IPS-NIHi7 (cell line): Measurements from ENCODE around the gene SLC34A1.
"Not testable (repeated sequence)": the region's sequence is repeated elsewhere in the genome, so short reads cannot be mapped to it uniquely, and the experiment has no call there.

ENCODE experiments used
- DNase-seq: peaks from one replicate; pipeline ENCODE4 v3.0.0; 2012; ENCODE audit warnings: mixed read lengths; ENCODE audit errors: extremely low spot score

SLC34A1 gene

DNA sequence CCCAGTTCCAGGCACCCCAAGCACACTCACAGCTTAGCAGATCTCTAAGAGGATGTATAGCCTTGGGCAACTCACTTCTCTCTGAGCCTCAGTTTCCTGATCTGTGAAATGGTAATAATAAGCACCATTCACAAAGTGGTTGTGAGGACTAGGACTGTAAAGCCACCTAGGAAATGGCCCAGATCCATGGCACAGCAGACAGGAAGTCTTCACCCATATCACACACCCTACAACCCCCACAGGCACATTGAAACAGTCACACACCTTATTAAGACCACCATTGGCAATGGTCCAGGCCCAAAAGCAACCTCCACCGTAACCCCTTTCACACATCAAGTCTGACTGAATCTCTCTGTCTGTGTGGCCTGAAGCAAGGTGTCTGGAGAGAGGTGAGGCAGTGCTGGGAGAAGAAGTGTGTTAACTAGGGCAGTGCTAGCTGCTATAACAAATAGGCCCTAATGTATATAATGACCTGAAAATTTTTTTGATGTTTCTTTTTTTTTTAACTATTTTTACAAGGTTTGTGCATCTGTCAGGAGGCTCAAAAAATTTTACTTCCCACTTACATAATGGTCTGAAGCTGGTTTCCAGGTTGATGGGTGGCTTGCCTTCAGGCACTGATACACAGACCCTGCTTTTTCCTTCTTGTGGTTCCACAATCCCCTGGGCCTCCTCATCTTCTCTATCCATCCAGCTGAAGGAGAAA, 28.9 kb upstream of the SLC34A1 start:
- no peak for DNase-seq

GRCh38 chr5:177355868-177356168, 28.4 kb upstream of the SLC34A1 start:
- no peak for DNase-seq

- no peak for DNase-seq
These were observed 27.5 kb upstream of the SLC34A1 start for GRCh38 chr5:177356746-177357145.

DNA sequence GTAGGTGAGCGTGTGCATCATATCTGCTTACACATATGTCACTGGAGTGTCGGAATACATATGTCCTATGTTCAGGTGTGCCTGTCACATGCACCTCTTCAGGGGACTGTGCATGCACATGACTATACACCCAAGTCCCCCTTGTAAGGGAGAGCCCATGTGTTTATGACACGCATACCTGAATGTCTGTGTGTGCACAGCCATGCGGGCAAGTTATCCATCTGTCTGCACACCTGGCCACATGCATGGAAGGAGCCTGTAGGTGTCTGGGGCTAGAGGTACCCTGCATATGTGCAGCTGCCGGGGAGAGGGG, 27.1 kb upstream of the SLC34A1 start:
- no peak for DNase-seq

DNA sequence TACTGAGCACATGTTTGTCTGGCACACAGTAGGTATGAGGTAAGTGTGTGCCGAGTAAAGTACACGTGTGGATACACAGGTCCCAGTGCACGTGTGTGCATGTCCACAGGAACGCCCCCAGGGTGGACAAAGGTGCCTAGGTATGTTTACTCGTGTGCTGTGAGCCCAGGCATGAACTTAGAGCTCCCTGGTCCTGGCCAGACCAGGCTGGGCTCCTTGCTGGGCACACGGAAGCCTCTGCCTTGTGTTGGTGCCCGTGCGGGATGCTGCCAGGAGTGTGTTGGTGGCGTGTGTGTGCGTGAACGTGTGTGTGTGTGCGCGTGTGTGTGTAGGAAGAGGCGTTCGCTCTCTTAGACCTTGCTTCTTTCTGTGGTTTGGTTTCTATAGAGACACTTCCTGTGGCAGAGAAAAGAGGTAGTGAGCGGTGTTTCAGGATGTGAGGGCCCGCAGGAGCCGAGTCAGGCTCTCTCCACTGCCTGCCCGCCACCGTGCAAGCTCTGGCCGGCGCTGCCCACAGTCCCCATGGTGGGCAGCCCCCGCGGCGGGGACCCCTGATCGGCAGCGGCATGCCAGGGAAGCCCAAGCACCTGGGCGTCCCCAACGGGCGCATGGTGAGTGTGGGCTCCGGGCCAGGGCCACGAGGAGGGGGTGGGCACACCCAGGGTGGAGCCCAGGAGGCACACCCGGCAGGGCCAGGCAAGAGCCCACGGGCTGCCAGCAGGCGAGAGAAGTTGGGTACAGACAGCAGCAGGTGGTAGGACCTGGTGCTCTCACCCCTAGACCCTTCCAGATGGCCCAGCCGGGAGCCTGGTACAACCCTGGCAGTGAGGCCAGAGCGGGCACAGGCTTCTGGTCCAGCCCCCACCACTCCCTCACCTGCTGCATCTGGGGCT, 26.5 kb upstream of the SLC34A1 start, which contains the start of gene RGS14:
Gene RGS14 (plus strand): TSS at position 466 of the 893 bp plus-strand sequence. CDS start 101 bp downstream, at position 567.
- no peak for DNase-seq

- DNase-seq = no peak
These were observed 25.8 kb upstream of the SLC34A1 start for GRCh38 chr5:177358370-177358819.

DNA sequence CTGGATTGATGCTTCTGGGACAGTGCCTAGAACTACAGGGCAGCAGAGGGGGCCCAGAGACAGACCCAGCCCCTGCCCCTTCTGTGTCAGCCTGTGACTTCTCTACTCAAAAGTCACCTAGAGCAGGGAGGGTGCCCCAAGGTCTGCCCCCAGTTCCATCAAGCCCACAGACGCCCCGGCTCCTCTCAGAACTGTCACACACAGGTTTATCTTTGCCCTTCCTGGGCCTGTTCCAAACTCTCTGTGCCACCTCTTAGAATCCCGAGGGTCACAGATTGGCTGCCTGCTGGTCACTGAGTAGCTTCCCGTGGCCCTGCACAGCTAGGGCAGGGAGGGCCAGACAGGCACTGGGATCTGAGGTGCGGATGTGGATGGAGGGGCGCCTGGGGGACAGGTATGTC, 24.8 kb upstream of the SLC34A1 start:
- no peak for DNase-seq

DNA sequence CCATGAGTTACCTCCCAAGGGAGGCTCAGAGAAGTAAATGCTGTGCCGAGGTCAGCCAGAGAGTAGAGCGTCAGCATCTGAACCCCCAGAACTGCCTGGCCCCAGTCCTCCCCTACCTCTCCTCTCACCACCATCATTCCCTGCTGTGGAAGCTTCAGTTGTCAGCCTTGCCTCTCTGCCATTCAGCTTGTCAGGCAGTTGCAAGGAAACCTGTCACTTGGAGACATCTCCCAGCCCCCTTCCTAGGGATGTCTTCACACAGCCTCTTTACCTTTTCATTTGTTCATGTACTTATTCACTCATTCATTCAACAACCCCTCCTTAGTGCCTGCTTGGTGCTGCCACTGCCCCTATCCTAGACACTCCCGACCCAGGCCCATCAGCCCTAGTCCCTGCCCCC, 24.4 kb upstream of the SLC34A1 start:
- DNase-seq = no peak

DNA sequence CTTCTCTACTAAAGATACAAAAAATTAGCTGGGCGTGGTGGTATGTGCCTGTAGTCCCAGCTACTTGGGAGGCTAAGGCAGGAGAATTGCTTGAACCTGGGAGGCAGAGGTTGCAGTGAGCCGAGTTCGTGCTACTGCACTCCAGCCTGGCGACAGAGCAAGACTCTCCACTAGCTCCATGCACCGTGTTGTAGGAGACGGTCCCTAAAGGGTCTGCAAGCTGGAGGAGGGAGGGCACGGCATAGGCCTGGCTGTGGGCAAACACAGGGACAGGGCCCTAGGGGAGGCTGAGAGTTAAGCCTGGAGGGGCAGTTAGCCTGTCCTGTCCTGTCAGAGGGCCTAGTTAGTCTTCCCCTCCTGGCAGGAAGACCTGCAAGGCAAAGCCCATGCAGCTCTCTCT, 23.5 kb upstream of the SLC34A1 start:
- not testable (repeated sequence) for DNase-seq

DNA sequence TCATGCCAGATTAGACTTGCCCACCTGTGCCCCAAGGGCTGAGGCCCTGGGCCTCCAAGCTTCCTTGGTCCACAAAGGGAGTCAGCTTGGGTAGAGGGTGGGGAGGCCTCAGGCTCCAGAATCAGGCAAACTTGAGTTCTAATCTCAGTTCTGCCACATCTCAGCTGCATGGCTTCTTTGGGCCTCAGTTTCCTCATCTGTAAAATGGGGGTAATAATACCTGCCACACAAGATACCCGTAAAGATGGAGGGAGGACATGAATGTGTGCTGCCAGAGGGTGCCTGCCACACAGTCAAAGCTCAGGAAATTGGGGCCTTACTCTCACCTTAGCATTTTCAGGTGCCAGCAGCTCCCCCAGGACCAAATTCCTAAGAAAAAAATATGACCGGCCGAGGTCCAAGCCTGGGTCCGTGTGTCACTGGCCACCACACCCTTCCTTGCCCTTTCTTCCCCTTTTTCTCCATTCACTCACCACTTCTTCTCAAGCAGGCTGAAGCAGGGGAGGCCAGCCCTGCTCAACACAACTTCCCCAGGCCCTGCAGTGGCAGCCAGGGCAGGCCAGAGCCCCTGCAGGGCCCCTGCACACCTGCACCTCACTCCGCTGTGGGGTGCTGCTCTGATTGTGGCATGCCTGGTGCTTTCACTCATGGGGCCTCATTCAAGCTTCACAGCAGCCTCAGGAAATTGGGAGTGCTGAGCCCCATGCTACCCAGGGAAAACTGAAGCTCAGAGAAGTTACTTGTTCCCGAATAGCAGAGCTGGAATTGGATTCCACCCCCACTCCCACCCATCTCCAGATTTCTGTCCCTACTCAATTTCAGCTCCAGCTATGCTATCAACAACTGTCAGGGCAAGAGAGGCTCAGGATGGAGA, 22.6 kb upstream of the SLC34A1 start:
- no peak for DNase-seq

GRCh38 chr5:177362292-177362609, 22.0 kb upstream of the SLC34A1 start:
- DNase-seq = no peak

- peak; percentile 80 for DNase-seq
These were observed 21.4 kb upstream of the SLC34A1 start for GRCh38 chr5:177362610-177363507.

- DNase-seq = no peak
These were observed 20.7 kb upstream of the SLC34A1 start for GRCh38 chr5:177363565-177363964.

DNA sequence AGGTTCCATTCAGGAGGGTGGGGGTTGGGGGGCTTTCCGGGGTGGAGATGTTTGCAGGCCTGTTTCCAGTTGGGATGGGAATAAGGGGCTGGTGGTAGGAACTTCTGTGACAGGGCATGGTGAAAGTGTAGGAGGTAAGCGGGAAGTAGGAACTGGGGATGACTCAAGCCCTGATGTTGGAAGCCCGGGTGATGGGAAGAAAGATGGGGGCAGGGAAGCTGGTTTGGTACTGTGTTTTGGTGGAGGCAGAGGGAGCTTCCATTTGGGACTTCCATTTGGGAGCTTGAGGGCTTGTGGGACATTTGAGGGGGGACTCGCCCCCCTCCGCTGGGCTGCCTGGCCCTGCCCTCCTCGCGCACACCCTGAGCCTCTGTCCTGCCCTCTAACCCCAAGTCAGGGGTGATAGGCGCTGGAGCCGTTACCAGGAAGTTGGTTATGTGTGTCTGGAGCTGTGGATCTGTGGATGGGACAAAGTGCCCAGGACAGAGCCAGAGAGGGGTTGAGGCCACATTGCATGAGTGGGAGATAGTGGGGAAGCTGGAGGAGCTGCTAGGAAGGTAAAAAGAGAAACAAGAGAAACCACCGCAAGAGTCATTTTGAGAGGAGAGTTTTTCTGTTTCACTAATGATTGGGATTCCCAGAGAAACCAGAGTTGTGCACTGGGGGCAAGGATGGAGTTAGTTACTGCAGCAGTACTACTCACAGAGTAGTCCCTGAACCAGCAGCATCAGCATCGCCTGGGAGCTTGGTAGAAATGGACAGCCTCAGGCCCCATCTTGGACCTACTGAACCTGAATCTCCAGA, 19.9 kb upstream of the SLC34A1 start:
- DNase-seq = no peak

DNA sequence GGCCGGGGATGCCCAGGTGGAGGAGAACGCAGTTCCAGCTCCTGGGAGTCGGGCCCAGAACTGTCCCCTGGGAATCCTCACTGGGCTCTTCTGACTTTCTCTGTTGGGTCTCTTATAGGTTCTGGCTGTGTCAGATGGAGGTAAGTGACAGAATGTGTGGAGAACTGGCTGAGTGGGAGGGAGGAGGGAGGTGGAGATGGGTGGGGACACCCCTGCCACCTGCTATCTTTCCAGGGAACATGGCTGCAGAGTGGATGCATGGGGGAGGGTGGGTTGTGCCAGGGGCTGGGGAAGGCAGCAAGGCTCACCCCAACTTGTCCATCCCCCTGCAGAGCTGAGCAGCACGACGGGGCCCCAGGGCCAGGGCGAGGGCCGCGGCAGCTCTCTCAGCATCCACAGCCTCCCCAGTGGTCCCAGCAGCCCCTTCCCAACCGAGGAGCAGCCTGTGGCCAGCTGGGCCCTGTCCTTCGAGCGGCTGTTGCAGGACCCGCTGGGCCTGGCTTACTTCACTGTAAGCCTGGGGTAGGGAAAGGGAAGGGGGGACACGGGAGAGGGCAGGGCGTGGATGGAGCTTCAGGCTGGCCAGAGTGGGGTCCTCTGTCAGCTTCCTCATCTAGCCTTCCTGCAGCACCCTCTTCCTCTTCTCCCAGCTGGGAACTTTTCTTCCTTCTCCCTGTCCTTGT, 18.2 kb upstream of the SLC34A1 start:
- no peak for DNase-seq

GRCh38 chr5:177366528-177367322, 17.5 kb upstream of the SLC34A1 start:
- peak; percentile 96 for DNase-seq

- DNase-seq = no peak
These were observed 16.8 kb upstream of the SLC34A1 start for GRCh38 chr5:177367323-177367848.

- DNase-seq = no peak
These were observed 16.0 kb upstream of the SLC34A1 start for GRCh38 chr5:177367981-177368868.
